Astrocyte of the cerebellum (primary cell): ENCODE data around the gene CCR5AS.
A peak's percentile ranks its signal among the peaks of the same experiment; 100 is the strongest.

Experiments
- DNase-seq: peaks from one replicate; pipeline ENCODE4 v3.0.0-alpha.2; 2011; ENCODE audit warnings: low read depth
- H3K4me3 ChIP-seq: 2 replicates; pipeline ENCODE4 v1.5.1; 2011; ENCODE audit warnings: mild to moderate bottlenecking, low read depth, low read length, moderate library complexity
- in situ Hi-C: cut with HindIII; loops from 2 replicates; pipeline ENCODE4 v1.10.0; 2017; ENCODE audit warnings: low sequenced_read_pairs
- TF ChIP-seq, protein P1 (sequence below): IDR thresholded peaks from 2 replicates; pipeline ENCODE4 v1.5.1; 2012; ENCODE audit warnings: low read length, low read depth, moderate library complexity, mild to moderate bottlenecking; ENCODE audit errors: missing control alignments

CCR5AS gene

DNA sequence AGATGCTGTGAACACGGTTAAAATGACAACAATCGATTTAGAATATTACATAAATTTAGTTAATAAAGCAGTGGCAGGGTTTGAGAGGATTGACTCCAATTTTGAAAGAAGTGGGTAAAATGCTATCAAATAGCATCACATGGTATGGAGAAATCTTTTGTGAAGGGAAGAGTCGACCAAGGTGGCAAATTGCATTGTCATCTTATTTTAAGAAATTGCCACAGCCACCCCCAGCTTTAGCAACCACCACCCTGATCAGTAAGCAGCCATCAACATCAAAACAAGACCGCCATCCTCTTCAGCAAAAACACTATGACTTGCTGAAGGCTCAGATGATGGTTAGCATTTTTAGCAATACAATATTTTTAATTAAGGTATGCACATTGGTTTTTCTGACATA is 41.8 kb downstream of the CCR5AS start:
- TF ChIP-seq, protein P1, sequence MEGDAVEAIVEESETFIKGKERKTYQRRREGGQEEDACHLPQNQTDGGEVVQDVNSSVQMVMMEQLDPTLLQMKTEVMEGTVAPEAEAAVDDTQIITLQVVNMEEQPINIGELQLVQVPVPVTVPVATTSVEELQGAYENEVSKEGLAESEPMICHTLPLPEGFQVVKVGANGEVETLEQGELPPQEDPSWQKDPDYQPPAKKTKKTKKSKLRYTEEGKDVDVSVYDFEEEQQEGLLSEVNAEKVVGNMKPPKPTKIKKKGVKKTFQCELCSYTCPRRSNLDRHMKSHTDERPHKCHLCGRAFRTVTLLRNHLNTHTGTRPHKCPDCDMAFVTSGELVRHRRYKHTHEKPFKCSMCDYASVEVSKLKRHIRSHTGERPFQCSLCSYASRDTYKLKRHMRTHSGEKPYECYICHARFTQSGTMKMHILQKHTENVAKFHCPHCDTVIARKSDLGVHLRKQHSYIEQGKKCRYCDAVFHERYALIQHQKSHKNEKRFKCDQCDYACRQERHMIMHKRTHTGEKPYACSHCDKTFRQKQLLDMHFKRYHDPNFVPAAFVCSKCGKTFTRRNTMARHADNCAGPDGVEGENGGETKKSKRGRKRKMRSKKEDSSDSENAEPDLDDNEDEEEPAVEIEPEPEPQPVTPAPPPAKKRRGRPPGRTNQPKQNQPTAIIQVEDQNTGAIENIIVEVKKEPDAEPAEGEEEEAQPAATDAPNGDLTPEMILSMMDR: no peak
- H3K4me3 ChIP-seq: no peak overlapping the region
- in situ Hi-C loops: loop anchor here (5.0 kb wide), 1 partner anchor 37 kb away; no protein-coding TSS in a partner anchor
- DNase-seq: no peak

DNA sequence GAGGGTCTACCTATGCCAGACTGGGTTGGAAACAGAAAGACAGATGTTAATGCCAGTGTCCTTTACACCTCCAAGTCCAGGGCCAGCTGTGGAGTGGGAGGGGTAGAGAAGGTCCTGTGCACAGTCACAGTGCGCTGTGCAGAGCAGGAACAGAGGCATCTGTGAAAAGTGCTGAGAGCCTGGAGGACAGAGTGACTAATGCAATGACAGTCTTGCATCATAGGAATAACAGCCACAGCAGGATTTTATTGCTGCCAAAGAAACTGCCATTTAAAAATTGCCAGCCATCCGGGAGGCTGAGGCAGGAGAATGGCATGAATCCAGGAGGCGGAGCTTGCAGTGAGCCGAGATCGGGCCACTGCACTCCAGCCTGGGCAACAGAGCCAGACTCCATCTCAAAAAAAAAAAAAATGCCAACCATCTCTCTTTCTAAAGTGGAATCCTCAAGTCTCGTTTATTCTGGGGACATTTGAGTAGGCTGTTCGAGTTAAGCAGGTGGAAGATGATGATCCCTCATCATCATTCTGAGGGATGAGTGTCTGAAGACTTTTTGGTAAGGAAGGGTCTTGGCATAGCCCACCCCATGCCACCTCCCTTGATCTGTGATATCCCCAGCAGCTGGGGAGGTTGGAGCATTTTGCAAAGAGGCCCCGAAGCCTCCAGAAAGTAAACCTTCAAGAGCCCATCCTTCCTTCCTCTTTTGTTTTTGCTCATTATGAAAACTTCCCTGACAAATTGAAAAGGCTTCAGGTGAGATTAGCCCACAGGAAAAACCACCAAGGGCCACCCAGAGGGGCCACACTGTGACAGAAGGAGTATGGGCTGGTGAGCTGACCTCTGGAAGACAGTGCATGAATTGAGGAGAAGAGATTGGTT is 45.2 kb downstream of the CCR5AS start:
- no peak for DNase-seq
- in situ Hi-C loops: no loop called here
- TF ChIP-seq, protein P1: no peak
- no peak overlapping the region for H3K4me3 ChIP-seq

DNA sequence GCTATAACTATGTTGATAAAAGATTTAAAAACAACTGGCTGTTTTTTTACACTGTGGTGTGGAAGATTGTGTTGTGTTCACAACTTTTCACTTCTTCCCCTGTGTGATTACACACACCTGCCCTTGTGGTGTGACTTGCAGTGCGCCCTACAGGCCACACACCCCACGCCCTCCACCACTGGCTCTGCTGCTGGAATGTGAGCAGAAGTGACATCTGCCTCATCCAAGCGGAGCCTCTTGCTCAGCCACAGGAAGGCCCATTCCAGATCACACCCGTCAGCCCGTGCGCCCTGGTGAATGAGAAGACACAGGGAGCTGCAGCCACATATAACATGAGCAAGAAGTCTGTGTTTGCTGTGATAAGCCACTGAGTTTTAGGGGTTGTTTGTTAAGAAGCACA is 46.0 kb downstream of the CCR5AS start:
- in situ Hi-C loops: no loop called here
- H3K4me3 ChIP-seq: no peak overlapping the region
- TF ChIP-seq, protein P1: no peak
- DNase-seq: no peak

DNA sequence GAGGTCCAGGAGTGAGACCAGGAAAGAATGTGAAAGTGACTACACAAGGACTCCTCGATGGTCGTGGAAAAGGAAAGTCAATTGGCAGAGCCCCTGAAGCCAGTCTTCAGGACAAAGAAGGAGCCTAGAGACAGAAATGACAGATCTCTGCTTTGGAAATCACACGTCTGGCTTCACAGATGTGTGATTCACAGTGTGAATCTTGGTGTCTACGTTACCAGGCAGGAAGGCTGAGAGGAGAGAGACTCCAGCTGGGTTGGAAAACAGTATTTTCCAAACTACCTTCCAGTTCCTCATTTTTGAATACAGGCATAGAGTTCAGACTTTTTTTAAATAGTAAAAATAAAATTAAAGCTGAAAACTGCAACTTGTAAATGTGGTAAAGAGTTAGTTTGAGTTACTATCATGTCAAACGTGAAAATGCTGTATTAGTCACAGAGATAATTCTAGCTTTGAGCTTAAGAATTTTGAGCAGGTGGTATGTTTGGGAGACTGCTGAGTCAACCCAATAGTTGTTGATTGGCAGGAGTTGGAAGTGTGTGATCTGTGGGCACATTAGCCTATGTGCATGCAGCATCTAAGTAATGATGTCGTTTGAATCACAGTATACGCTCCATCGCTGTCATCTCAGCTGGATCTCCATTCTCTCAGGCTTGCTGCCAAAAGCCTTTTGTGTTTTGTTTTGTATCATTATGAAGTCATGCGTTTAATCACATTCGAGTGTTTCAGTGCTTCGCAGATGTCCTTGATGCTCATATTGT is 47.0 kb downstream of the CCR5AS start:
- TF ChIP-seq, protein P1: no peak
- DNase-seq: peak; percentile 29
- in situ Hi-C loops: no loop called here
- no peak overlapping the region for H3K4me3 ChIP-seq

DNA sequence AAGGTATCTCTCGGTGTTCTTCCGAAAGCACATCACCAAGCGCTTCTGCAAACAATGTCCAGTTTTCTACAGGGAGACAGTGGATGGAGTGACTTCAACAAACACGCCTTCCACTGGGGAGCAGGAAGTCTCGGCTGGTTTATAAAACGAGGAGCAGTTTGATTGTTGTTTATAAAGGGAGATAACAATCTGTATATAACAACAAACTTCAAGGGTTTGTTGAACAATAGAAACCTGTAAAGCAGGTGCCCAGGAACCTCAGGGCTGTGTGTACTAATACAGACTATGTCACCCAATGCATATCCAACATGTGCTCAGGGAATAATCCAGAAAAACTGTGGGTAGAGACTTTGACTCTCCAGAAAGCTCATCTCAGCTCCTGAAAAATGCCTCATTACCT is 48.4 kb downstream of the CCR5AS start:
- DNase-seq: no peak
- no peak overlapping the region for H3K4me3 ChIP-seq
- TF ChIP-seq, protein P1: no peak
- in situ Hi-C loops: no loop called here

DNA sequence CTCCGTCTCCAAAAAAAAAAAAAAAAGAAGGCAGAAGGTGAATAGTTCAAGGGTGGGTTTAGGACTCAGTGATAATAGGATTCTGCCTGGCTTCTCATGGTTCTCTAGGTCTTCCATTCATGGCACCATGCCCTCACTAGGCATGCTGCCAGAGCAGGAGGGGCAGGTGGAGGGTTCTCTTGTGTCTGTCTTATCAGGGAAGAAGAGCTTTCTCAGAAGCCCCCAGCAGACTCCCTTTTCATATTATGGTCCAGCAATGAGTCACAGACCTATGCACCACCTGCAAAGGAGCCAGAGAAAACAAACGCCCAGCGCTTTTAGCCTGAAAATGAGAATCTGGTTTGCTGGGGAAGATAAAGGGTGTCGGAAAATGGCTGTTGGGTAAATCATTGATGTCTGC is 50.0 kb downstream of the CCR5AS start:
- TF ChIP-seq, protein P1: no peak
- in situ Hi-C loops: no loop called here
- no peak for DNase-seq
- H3K4me3 ChIP-seq: no peak overlapping the region
